Measurements from ENCODE around the gene MIER3. TPM values are rescaled to one million over a fixed set of nuclear protein-coding genes. Genes with fewer than 3 reads are reported as not detected.

MIER3 gene
- total RNA-seq, result 18.1 and 40.6 TPM in 2 replicates

DNA sequence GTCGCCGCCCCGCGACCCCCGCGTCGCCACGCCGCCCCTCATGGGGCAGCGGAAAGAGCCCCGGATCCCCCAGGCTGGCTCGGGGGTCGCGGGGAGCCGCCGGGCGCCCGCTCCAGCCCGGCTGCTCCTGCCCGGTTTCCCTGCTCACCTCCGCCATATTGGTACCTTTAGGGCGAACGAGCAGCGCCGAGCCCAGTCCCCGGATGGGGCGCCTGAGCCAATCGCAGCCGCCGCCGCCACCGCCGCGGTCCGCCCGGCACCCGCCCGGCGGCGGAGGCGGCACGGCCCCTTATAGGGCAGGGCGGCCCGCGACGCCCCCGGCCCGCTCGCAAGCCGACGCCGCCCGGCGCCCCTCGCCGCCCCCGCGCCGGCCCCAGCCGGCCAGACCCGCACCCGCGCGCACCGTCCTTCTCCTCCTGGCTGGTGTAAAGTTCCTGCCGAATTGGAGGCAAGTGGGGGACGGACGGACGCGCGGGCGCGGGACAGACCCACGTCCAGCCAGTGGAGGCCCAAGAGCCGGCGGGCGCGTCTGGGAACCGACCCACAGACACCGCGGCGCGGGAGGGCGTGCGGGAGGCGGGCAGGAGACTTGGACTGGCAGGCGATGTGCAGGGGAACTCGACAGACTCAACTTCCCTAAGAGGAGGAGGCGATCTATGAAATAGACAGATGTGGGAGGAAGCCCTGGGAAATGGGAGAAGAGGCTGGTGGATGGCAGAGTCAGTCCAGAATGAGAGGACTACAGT lies at the start of gene MIER3:
Gene MIER3, minus strand, starts transcription at position 178 of the 746 bp plus-strand sequence. Its CDS starts 21 bp downstream, at position 157.

DNA sequence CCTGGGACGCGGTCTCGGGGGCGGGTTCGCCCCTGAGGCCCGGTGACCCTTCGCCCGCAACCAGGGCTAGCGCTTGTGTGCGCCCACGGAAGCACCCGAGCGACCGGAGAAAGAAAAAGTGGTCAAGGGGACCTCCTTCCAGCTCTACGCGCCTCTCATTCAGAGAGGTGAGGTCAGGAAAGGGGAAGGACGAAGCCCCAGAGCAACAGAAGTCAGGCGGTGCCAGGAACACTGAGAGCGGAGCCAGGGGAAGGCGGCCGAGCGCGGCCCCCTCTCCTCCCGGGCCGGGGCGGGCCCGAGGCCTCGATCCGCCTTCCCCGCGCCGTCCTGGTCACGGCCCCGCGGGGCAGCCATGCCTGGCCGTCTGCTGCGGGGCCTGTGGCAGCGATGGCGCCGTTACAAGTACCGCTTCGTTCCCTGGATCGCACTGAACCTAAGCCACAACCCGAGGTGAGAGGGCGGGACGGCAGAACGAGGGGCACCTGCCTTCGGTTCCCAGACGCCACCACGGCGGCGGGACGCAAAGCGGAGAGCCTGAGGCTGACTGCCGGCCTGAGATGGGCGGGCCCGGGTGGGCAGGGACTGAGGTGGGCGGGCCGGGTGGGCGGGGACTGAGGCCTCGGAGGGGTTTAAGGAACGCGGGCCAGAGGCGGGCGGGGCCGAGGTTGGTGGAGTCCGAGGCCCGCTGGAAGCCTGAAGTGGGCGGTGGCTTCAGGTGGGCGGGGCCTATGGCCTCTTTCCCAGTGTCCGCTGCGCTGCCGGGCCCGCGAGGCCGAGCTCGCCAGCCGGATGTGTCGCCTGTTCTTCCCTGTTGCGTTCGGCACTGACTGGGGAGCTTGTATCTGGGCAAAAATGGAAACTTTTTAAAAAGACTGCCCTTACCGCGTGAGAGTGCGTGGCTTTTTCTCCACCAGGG lies 42.4 kb downstream of the MIER3 start, which contains the start of gene SETD9:
Gene SETD9, plus strand, starts transcription at position 303 of the 916 bp plus-strand sequence. Its CDS starts 50 bp downstream, at position 353.

Other genes starting within 250 kb of the MIER3 start
- 4.8 and 5.2 TPM in 2 replicates for gene MAP3K1, start 136.6 kb downstream of the MIER3 start, total RNA-seq
- gene SETD9, start 42.5 kb downstream of the MIER3 start, total RNA-seq, result 8.4 and 8.6 TPM in 2 replicates
- 64.1 and 65.7 TPM in 2 replicates for gene GPBP1, start 221.9 kb upstream of the MIER3 start, total RNA-seq